Prostate gland (tissue), 2 donors: Measurements from ENCODE around the gene TRIM29. TPM values are rescaled to one million over a fixed set of nuclear protein-coding genes. Genes with fewer than 3 reads are reported as not detected.

Experiments used
- DNase-seq: peaks from one replicate; pipeline ENCODE4 v3.0.0-alpha.2; 2019; ENCODE audit warnings: low spot score
- H3K27ac ChIP-seq, 2 donors: fragments of 200-600 bp; sonication (generic); 2 replicates each; pipeline ENCODE4 v1.5.1; 2017 to 2019
- H3K27me3 ChIP-seq: fragments of 200-600 bp; sonication (generic); replicated peaks from 2 replicates; pipeline ENCODE4 v1.5.1; 2019; ENCODE audit not compliant: insufficient read depth
- H3K36me3 ChIP-seq, 2 donors: fragments of 200-600 bp; sonication (generic); 1 replicate in 1 of 2; 2 replicates in 1 of 2; pipeline versions ENCODE4 v1.5.1 to v1.8.1; 2017 to 2019
- H3K4me1 ChIP-seq: fragments of 200-600 bp; sonication (generic); replicated peaks from 2 replicates; pipeline ENCODE4 v1.5.1; 2019
- H3K4me3 ChIP-seq, 2 donors: fragments of 200-600 bp; sonication (generic); 2 replicates each; pipeline ENCODE4 v1.5.1; 2017 to 2019
- H3K9me3 ChIP-seq: fragments of 200-600 bp; sonication (generic); 2 replicates; pipeline ENCODE4 v1.5.1; 2017
- POLR2A ChIP-seq: fragments of 450-650 bp; IDR thresholded peaks from one replicate; pipeline ENCODE4 v1.6.1; 2016; ENCODE audit warnings: antibody characterized with exemption, mild to moderate bottlenecking
- POLR2AphosphoS5 ChIP-seq: sonication (generic); formaldehyde crosslinking; IDR thresholded peaks from one replicate; pipeline ENCODE4 v1.6.1; 2017; ENCODE audit warnings: antibody characterized with exemption
- WGBS: methylation state at CpG from one replicate; pipeline ENCODE4 v1.1.5; 2018; 5-methylcytosine and 5-hydroxymethylcytosine counted together
- intact Hi-C: fragments of 100-400 bp; cut with DNase I; formaldehyde crosslinking; loops from one replicate; pipeline ENCODE4 v1.14.2; 2022
- total RNA-seq, 2 donors: library from RNA; depleted of rRNA; stranded (reverse); fragments of >200 nt; gene quantifications; one replicate each; pipeline ENCODE4 v1.1.0, GENCODE V29; 2016
- TF ChIP-seq, protein P1 (sequence below), 4 experiments: fragments of 200-600 bp in 2 of 4; fragments of 450-650 bp in 2 of 4; sonication (generic) in 2 of 4; IDR thresholded peaks; 1 replicate in 3 of 4; 2 replicates in 1 of 4; pipeline ENCODE4 v1.5.1; 2016 to 2019; ENCODE audit warnings: antibody characterized with exemption in 4 of 4, mild to moderate bottlenecking in 2 of 4, moderate library complexity in 2 of 4

The TRIM29 gene
- total RNA-seq, 2 donors from 2014 or later = 73.7 to 126 TPM

- TF ChIP-seq POLR2A = no peak
- TF ChIP-seq, protein P1, sequence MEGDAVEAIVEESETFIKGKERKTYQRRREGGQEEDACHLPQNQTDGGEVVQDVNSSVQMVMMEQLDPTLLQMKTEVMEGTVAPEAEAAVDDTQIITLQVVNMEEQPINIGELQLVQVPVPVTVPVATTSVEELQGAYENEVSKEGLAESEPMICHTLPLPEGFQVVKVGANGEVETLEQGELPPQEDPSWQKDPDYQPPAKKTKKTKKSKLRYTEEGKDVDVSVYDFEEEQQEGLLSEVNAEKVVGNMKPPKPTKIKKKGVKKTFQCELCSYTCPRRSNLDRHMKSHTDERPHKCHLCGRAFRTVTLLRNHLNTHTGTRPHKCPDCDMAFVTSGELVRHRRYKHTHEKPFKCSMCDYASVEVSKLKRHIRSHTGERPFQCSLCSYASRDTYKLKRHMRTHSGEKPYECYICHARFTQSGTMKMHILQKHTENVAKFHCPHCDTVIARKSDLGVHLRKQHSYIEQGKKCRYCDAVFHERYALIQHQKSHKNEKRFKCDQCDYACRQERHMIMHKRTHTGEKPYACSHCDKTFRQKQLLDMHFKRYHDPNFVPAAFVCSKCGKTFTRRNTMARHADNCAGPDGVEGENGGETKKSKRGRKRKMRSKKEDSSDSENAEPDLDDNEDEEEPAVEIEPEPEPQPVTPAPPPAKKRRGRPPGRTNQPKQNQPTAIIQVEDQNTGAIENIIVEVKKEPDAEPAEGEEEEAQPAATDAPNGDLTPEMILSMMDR (IDR thresholded peaks at IDR 0.05) = no peak
- no peak for TF ChIP-seq POLR2AphosphoS5
- Histone ChIP-seq H3K36me3 (no peaks in the 10 kb centered on the region), H3K4me1 (no peaks in the 10 kb centered on the region), H3K27me3 (no peaks in the 10 kb centered on the region), H3K27ac (no peak overlapping the region), H3K4me3 (no peak overlapping the region), H3K9me3 (no peaks in the 10 kb centered on the region)
- 60% methylated on average over 1 of the region's 1 CpG for WGBS
- no peak for DNase-seq
- intact Hi-C loops = no loop called here
Observed at GRCh38 chr11:120091121-120091520, 46.8 kb downstream of the TRIM29 start.

GRCh38 chr11:120090411-120090810, 47.5 kb downstream of the TRIM29 start:
- peak overlapping the region; percentile 9 to 27 for H3K27ac ChIP-seq
- 54% methylated on average over 3 of the region's 3 CpGs for WGBS
- H3K36me3 ChIP-seq = no peaks in the 10 kb centered on the region
- intact Hi-C loops = no loop called here
- no peaks in the 10 kb centered on the region for H3K9me3 ChIP-seq
- no peaks in the 10 kb centered on the region for H3K4me1 ChIP-seq
- peak; percentile 37 for TF ChIP-seq POLR2AphosphoS5
- TF ChIP-seq POLR2A = no peak
- H3K27me3 ChIP-seq = no peaks in the 10 kb centered on the region
- no peak for DNase-seq
- H3K4me3 ChIP-seq = no peak overlapping the region

GRCh38 chr11:120089036-120090001, 48.6 kb downstream of the TRIM29 start:
- intact Hi-C loops = no loop called here
- no peaks in the 10 kb centered on the region for H3K27me3 ChIP-seq
- H3K9me3 ChIP-seq = no peaks in the 10 kb centered on the region
- DNase-seq = peak; percentile 82
- no peaks in the 10 kb centered on the region for H3K4me1 ChIP-seq
- TF ChIP-seq POLR2AphosphoS5 (peak; percentile 61), POLR2A (no peak)
- TF ChIP-seq, protein P1 (IDR thresholded peaks at IDR 0.05) = no peak
- WGBS = 34% methylated on average over 6 of the region's 6 CpGs
- peak overlapping the region in 1 of 2 donors; percentile 27 for H3K27ac ChIP-seq
- H3K36me3 ChIP-seq = no peaks in the 10 kb centered on the region
- no peak overlapping the region for H3K4me3 ChIP-seq

DNA sequence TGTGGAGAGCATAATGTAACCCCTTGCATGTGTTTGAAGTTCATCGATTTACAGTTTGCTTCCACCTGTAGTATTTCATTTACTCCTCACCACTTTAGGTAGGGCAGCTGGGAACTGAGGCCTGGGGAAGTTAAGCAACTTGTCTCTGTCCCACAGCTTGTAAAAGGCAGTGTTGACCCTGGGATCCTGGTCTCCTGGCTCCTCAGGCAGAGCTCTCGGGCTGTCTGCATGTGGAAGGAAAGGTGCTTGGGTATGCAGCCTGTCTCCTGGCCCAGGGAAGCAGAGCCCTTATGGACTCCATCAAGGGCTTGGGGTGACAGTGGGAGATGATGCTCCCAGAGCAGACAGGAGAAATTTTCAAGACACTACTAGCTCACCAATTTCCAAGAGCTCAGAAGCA, 49.9 kb downstream of the TRIM29 start:
- intact Hi-C loops = no loop called here
- Histone ChIP-seq H3K9me3 (no peaks in the 10 kb centered on the region), H3K4me3 (no peak overlapping the region), H3K36me3 (no peaks in the 10 kb centered on the region), H3K4me1 (no peaks in the 10 kb centered on the region), H3K27me3 (no peaks in the 10 kb centered on the region), H3K27ac (no peak overlapping the region)
- DNase-seq = no peak
- TF ChIP-seq POLR2AphosphoS5 (no peak), POLR2A (no peak)
- TF ChIP-seq, protein P1 (IDR thresholded peaks at IDR 0.05) = no peak
- WGBS = 91% methylated on average over 2 of the region's 2 CpGs

DNA sequence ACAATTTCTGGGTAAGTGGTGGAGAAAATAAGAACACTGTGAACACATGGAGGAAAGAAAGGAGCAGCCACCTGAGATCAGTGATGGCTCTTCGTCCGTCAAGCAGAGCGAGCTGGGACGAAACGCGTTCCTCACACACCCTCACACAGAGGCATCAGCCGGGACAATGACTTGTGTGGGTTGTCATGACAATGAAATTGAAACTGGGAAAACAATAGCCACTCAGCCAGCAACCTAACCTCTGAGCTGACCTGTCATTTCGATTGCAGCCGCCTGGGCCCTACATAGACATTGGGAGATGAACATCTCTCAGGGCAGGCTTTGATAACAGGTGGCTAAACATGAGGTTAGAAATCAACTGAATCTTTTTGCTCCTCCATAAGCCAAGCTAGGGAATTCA, 51.3 kb downstream of the TRIM29 start:
- no peaks in the 10 kb centered on the region for H3K9me3 ChIP-seq
- TF ChIP-seq POLR2AphosphoS5 (no peak), POLR2A (no peak)
- TF ChIP-seq, protein P1 (IDR thresholded peaks at IDR 0.05) = no peak
- DNase-seq = no peak
- H3K4me1 ChIP-seq = no peaks in the 10 kb centered on the region
- no peaks in the 10 kb centered on the region for H3K36me3 ChIP-seq
- no peak overlapping the region for H3K4me3 ChIP-seq
- H3K27ac ChIP-seq = no peak overlapping the region
- no peaks in the 10 kb centered on the region for H3K27me3 ChIP-seq
- intact Hi-C loops = no loop called here
- WGBS = 79% methylated on average over 9 of the region's 9 CpGs
